SU-DHL-6 (cell line): ENCODE measurements around the gene TSPO.

Source experiments
- H2AFZ ChIP-seq: fragments of 200-600 bp; sonication (generic); 2 replicates; pipeline ENCODE4 v1.6.1; 2014; ENCODE audit warnings: low read depth, mild to moderate bottlenecking, moderate library complexity, mixed read lengths, antibody characterized with exemption, low read length; ENCODE audit not compliant: severe bottlenecking
- H3F3A ChIP-seq: fragments of 200-600 bp; shearing (Covaris generic); 2 replicates; pipeline ENCODE4 v1.6.0; 2016; ENCODE audit warnings: antibody characterized with exemption, mild to moderate bottlenecking; ENCODE audit not compliant: insufficient read depth
- H3K27ac ChIP-seq: fragments of 200-600 bp; sonication (generic); 2 replicates; pipeline ENCODE4 v1.5.1; 2016; ENCODE audit warnings: low read depth, mild to moderate bottlenecking, low read length, moderate library complexity, mixed read lengths
- H3K27me3 ChIP-seq: fragments of 200-600 bp; sonication (generic), shearing (Covaris generic); 2 replicates; pipeline ENCODE4 v1.6.0; 2014; ENCODE audit warnings: mild to moderate bottlenecking, low read length
- H3K36me3 ChIP-seq: fragments of 200-600 bp; sonication (generic); 2 replicates; pipeline ENCODE4 v1.6.1; 2014; ENCODE audit warnings: mild to moderate bottlenecking, low read length, mixed read lengths
- H3K4me2 ChIP-seq: fragments of 300-600, 200-600 bp; shearing (Covaris generic), sonication (generic); 2 replicates; pipeline ENCODE4 v1.6.0; 2014; ENCODE audit warnings: low read length, low read depth, mild to moderate bottlenecking; ENCODE audit not compliant: poor library complexity, severe bottlenecking
- H3K4me3 ChIP-seq: fragments of 200-600 bp; sonication (generic); 2 replicates; pipeline ENCODE4 v1.5.1; 2014; ENCODE audit warnings: antibody characterized with exemption, low read length, mild to moderate bottlenecking, mixed read lengths; ENCODE audit not compliant: insufficient read depth, poor library complexity, severe bottlenecking
- H3K79me2 ChIP-seq: fragments of 200-600 bp; sonication (generic); 2 replicates; pipeline ENCODE4 v1.6.1; 2014; ENCODE audit warnings: mild to moderate bottlenecking, low read length, moderate library complexity; ENCODE audit not compliant: insufficient read depth
- H3K9ac ChIP-seq: fragments of 200-600 bp; sonication (generic); 2 replicates; pipeline ENCODE4 v1.7.0; 2014; ENCODE audit warnings: mild to moderate bottlenecking, low read length
- H3K9me2 ChIP-seq: fragments of 200-600 bp; sonication (generic); replicated peaks from 2 replicates; pipeline ENCODE4 v1.6.1; 2014; ENCODE audit warnings: low read length; ENCODE audit not compliant: insufficient read depth
- H3K9me3 ChIP-seq: fragments of 200-600 bp; sonication (generic); 2 replicates; pipeline ENCODE4 v1.6.1; 2014; ENCODE audit warnings: low read length, mixed read lengths; ENCODE audit not compliant: insufficient read depth
- H4K20me1 ChIP-seq: fragments of 200-600 bp; sonication (generic); 2 replicates; pipeline ENCODE4 v1.6.1; 2014; ENCODE audit warnings: low read depth, mild to moderate bottlenecking, antibody characterized with exemption, low read length, moderate library complexity, mixed read lengths
- EZH2phosphoT487 ChIP-seq: fragments of 200-600 bp; sonication (generic), shearing (Covaris generic); conservative IDR thresholded peaks from 2 replicates; pipeline ENCODE4 v1.6.1; 2018; ENCODE audit warnings: mild to moderate bottlenecking, antibody characterized with exemption, low read length, moderate library complexity, mixed read lengths
- TF ChIP-seq, protein P1 (sequence below): fragments of 200-600 bp; sonication (generic); IDR thresholded peaks from one replicate; pipeline ENCODE4 v1.5.1; 2017; ENCODE audit warnings: antibody characterized with exemption, mild to moderate bottlenecking, low read length, moderate library complexity; ENCODE audit not compliant: insufficient read depth, poor library complexity, severe bottlenecking

TSPO gene

DNA sequence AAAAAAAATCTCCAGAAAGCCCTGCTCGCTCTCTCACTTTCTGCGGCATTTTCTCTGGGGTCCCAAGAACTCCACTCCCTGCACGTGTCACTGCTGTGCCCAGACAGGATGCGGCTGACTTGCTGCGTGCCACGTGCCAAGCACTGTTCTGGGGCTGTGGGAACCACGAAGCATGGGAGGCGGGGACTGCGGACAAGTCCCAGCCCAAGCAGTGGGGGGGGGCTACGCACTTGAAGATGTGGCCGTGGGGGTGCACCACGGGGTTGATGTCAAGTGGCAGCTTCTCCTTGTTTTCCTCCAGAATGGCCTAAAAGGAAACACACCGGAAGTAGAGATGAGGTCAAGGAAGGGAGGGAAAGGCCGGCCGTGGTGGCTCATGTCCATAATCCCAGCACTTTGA, 24.7 kb downstream of the TSPO start:
- no peaks in the 10 kb centered on the region for H3K9me2 ChIP-seq
- no peak overlapping the region for H3K4me3 ChIP-seq
- H3F3A ChIP-seq, result no peaks in the 10 kb centered on the region
- no peaks in the 10 kb centered on the region for H3K36me3 ChIP-seq
- H3K9me3 ChIP-seq, result no peaks in the 10 kb centered on the region
- H3K27me3 ChIP-seq, result no peaks in the 10 kb centered on the region
- no peak overlapping the region for H3K4me2 ChIP-seq
- no peak overlapping the region for H3K9ac ChIP-seq
- no peaks in the 10 kb centered on the region for H4K20me1 ChIP-seq
- TF ChIP-seq, protein P1, sequence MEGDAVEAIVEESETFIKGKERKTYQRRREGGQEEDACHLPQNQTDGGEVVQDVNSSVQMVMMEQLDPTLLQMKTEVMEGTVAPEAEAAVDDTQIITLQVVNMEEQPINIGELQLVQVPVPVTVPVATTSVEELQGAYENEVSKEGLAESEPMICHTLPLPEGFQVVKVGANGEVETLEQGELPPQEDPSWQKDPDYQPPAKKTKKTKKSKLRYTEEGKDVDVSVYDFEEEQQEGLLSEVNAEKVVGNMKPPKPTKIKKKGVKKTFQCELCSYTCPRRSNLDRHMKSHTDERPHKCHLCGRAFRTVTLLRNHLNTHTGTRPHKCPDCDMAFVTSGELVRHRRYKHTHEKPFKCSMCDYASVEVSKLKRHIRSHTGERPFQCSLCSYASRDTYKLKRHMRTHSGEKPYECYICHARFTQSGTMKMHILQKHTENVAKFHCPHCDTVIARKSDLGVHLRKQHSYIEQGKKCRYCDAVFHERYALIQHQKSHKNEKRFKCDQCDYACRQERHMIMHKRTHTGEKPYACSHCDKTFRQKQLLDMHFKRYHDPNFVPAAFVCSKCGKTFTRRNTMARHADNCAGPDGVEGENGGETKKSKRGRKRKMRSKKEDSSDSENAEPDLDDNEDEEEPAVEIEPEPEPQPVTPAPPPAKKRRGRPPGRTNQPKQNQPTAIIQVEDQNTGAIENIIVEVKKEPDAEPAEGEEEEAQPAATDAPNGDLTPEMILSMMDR, result no peak
- no peak for TF ChIP-seq EZH2phosphoT487
- H2AFZ ChIP-seq, result no peak overlapping the region
- no peaks in the 10 kb centered on the region for H3K79me2 ChIP-seq
- H3K27ac ChIP-seq, result no peak overlapping the region

DNA sequence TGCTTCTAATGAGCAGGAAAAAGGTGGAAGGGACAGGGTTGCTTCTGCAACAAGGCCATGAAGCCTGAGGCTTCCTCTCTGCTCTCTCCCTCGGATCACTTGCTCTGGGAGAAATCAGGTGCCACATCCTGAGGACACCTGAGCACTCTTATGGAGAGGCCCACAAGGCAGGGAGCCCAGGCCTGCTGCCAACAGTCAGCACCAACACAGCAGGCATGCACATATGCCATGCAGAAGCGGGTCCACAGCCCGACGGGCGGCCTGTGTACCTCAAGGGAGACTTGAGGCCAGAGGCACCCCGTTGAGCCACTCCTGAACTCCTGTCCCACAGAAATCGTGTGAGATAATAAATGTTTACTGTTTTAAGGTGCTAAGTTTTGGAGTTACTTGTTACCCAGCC, 26.1 kb downstream of the TSPO start:
- Histone ChIP-seq H3K4me2 (no peak overlapping the region), H3K9ac (no peak overlapping the region), H3K79me2 (no peaks in the 10 kb centered on the region), H2AFZ (no peak overlapping the region), H3K4me3 (no peak overlapping the region), H3F3A (no peaks in the 10 kb centered on the region), H3K9me2 (no peaks in the 10 kb centered on the region), H3K27ac (no peak overlapping the region), H3K27me3 (no peaks in the 10 kb centered on the region), H4K20me1 (no peaks in the 10 kb centered on the region), H3K36me3 (no peaks in the 10 kb centered on the region), H3K9me3 (no peaks in the 10 kb centered on the region)
- TF ChIP-seq, protein P1, result no peak
- no peak for TF ChIP-seq EZH2phosphoT487

DNA sequence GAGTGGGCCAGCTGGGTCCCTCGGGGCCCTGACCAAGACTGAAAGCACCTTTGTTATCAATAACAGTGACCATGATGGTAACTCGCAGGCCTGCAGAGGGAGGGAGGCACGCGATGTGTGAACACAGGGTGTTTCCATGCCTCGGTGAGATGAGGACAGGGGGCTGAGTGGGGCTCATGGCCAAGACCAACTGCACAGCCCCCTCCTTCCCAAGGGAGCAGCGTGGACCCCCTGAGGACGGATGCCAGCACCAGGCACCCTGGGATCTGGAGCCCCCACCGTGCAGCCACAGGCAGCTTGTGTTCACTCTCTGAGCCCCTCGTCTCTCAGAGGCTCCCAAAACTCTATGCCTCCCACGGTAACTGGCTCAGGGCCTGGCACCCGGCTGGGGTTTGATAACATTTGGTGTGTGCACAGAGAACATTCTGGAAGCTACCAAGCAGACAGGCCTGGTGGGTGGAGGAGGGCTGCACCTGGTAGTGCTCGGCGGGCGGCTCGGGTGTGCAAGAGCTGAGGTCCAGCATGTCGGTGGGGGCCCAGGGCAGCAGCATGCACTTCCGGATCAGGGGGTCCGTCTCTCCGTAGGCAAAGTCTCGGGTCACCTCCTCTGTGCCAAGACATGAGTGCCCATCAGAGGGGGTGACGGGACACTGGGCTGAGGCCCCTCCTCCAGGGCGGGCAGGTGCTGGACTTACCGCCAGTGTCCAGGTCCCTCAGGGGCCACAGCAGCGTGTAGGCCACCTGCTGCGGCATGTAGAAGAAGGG, 28.0 kb downstream of the TSPO start:
- H4K20me1 ChIP-seq, result no peaks in the 10 kb centered on the region
- TF ChIP-seq, protein P1, result no peak
- no peak for TF ChIP-seq EZH2phosphoT487
- no peaks in the 10 kb centered on the region for H3K9me3 ChIP-seq
- no peaks in the 10 kb centered on the region for H3K27me3 ChIP-seq
- no peak overlapping the region for H3K4me2 ChIP-seq
- H2AFZ ChIP-seq, result no peak overlapping the region
- H3K36me3 ChIP-seq, result no peaks in the 10 kb centered on the region
- H3K4me3 ChIP-seq, result no peak overlapping the region
- no peak overlapping the region for H3K27ac ChIP-seq
- H3K9ac ChIP-seq, result no peak overlapping the region
- no peaks in the 10 kb centered on the region for H3K9me2 ChIP-seq
- H3K79me2 ChIP-seq, result no peaks in the 10 kb centered on the region
- H3F3A ChIP-seq, result no peaks in the 10 kb centered on the region
